Islet precursor cell (in vitro differentiated cells): ENCODE data around the gene SYNGR1.
A peak's percentile ranks its signal among the peaks of the same experiment; 100 is the strongest.

Experiments
- DNase-seq: peaks from one replicate; pipeline ENCODE4 v3.0.0-alpha.2; 2018

Gene SYNGR1

DNA sequence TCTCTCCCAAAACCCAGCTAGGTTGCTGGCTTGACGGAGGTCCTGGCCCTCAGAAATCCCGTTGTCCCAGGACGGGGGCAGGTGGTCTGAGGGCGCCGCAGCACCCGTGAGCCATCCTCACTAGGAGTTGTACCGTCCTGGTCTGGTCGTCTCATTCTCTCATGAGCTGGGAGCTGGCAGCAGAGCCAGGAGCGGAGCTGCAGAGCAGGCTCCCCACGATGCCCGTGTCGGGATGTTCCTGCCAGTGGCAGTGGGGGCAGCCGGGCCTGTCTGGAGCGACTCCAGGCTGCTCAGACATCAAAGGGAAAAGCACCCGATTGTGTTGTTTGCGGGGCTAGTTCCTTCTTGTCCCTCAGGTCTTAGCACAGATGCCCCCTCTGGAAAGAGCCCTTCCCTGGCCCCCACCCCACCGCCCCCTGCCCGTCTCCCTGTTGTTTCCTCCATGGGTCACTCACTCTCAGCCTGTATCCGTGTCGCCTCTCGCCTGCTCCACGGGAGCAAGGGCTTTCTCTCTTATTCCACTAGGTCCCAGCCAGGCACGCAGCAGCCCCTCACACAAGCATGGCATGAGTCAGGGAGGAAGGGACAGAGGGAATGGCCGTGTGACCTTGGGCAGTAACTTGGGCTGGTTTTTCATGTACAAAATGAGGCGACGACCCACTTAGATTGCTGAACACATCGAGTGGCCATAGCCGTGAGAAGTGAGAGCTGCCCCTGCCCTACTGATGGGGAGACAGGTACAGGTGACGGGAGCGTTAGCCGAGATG lies 83.9 kb downstream of the SYNGR1 start:
- DNase-seq = peak; percentile 58

DNA sequence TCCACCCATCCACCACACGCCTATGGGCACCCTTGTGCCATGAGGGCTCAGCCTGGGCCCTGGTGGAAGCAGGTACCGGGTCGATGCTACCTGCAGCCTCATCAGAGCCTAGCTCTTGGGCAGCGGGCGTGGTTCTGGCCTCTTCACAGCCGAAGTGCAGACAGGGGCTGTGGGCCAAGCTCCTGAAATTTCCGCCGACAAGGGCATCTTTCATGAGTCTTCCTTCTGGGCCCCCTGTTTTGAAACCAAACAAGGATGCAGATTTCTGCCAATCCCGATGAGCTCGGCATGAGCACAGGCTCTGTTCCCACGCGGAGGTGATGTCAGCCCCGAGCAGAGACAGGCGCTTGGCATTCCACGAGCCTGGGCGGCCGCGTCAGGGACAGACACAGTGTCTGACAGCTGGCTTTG lies 84.5 kb downstream of the SYNGR1 start:
- peak; percentile 76 for DNase-seq

DNA sequence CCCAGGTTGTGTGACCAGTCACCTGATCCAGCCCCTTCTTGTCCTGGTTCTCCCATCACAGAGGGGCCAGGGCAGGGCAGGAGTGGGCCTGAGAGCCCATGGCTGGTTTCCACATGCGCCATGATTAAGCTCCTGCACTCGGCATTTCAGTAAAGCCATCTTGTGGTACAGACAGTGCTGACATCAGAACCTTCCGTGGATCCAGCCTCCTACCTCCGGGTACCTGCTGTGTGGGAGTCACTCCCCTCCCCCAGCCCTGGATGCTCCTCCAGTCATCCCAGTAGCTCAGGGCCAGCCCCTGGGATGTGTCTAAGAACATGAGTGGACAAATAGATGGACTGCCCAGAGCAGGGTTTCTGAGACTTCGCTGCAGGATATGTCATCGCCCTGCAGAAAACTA lies 84.9 kb downstream of the SYNGR1 start:
- DNase-seq = no peak
